Glomerular visceral epithelial cell (primary cell): ENCODE measurements around the gene RNU7-1.
A peak's percentile ranks its signal among the peaks of the same experiment; 100 is the strongest.

Experiments
- DNase-seq: peaks from one replicate; pipeline ENCODE4 v3.0.0-alpha.2; 2016; ENCODE audit errors: extremely low spot score

Gene RNU7-1

GRCh38 chr12:6937481-6938352 lies 5.9 kb upstream of the RNU7-1 start:
- peak; percentile 91 for DNase-seq

- no peak for DNase-seq
Observed at GRCh38 chr12:6938353-6939190, 5.0 kb upstream of the RNU7-1 start.

GRCh38 chr12:6939191-6939540 lies 4.5 kb upstream of the RNU7-1 start:
- no peak for DNase-seq

- no peak for DNase-seq
Observed at GRCh38 chr12:6941267-6941666, 2.3 kb upstream of the RNU7-1 start.

- DNase-seq, result no peak
Observed at GRCh38 chr12:6941782-6942181, 1.8 kb upstream of the RNU7-1 start.

- DNase-seq, result peak; percentile 35
Observed at GRCh38 chr12:6942331-6942665, 1.3 kb upstream of the RNU7-1 start.

- DNase-seq, result peak; percentile 86
Observed at GRCh38 chr12:6943389-6943721, 261 bp upstream of the RNU7-1 start.

- peak; percentile 93 for DNase-seq
Observed at GRCh38 chr12:6944381-6945186, 968 bp downstream of the RNU7-1 start.

- no peak for DNase-seq
Observed at GRCh38 chr12:6945613-6946012, 2.0 kb downstream of the RNU7-1 start.

- peak; percentile 94 for DNase-seq
Observed at GRCh38 chr12:6946033-6946919, 2.7 kb downstream of the RNU7-1 start.

- no peak for DNase-seq
Observed at GRCh38 chr12:6946920-6947374, 3.3 kb downstream of the RNU7-1 start.

GRCh38 chr12:6947615-6948014 lies 4.0 kb downstream of the RNU7-1 start:
- no peak for DNase-seq

GRCh38 chr12:6948873-6949594 lies 5.4 kb downstream of the RNU7-1 start:
- DNase-seq, result no peak

- DNase-seq, result no peak
Observed at GRCh38 chr12:6950401-6950801, 6.8 kb downstream of the RNU7-1 start.

GRCh38 chr12:6950811-6951540 lies 7.4 kb downstream of the RNU7-1 start, which contains the start of gene PTPN6:
Gene PTPN6 (plus strand): TSS chr12:6951356. CDS start chr12:6951513, 157 bp downstream.
- DNase-seq, result no peak

GRCh38 chr12:6951551-6952120 lies 8.0 kb downstream of the RNU7-1 start:
- DNase-seq, result no peak

GRCh38 chr12:6952121-6952862 lies 8.7 kb downstream of the RNU7-1 start:
- DNase-seq, result no peak

- DNase-seq, result no peak
Observed at GRCh38 chr12:6952863-6953441, 9.3 kb downstream of the RNU7-1 start.
